GM20000 (cell line): Measurements from ENCODE around the gene APOBEC2.

ENCODE experiments used
- DNase-seq: peaks from one replicate; pipeline ENCODE4 v3.0.0; 2012; ENCODE audit warnings: low spot score
- TF ChIP-seq, protein P1 (sequence below): IDR thresholded peaks from 2 replicates; pipeline ENCODE4 v1.5.1; 2012; ENCODE audit warnings: mild to moderate bottlenecking, control low read depth; ENCODE audit errors: extremely low read depth, missing control alignments

Gene APOBEC2

GRCh38 chr6:41028561-41029412, 24.2 kb upstream of the APOBEC2 start:
- TF ChIP-seq, protein P1, sequence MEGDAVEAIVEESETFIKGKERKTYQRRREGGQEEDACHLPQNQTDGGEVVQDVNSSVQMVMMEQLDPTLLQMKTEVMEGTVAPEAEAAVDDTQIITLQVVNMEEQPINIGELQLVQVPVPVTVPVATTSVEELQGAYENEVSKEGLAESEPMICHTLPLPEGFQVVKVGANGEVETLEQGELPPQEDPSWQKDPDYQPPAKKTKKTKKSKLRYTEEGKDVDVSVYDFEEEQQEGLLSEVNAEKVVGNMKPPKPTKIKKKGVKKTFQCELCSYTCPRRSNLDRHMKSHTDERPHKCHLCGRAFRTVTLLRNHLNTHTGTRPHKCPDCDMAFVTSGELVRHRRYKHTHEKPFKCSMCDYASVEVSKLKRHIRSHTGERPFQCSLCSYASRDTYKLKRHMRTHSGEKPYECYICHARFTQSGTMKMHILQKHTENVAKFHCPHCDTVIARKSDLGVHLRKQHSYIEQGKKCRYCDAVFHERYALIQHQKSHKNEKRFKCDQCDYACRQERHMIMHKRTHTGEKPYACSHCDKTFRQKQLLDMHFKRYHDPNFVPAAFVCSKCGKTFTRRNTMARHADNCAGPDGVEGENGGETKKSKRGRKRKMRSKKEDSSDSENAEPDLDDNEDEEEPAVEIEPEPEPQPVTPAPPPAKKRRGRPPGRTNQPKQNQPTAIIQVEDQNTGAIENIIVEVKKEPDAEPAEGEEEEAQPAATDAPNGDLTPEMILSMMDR: no peak
- DNase-seq: peak; percentile 63

DNA sequence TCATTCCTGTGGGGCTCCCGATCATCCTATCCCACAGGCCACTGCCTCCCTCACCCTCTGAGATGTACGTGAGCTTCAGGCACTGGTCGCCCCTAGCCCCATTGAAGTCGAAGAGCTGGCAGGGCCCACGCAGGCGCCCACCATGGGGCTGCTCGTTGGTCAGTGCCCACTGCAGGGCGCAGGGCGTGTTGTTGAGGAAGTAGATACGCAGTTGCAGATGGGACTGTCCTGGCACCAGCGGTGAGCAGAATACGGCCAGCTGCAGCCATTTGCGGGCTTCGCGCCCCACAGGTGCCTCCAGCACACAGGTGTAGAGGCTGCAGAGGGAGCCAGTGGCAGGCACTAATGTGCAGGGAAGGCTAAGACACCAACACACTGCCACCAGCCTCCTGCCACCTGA, 20.2 kb upstream of the APOBEC2 start:
- TF ChIP-seq, protein P1: no peak
- DNase-seq: no peak

GRCh38 chr6:41033776-41034175, 19.2 kb upstream of the APOBEC2 start:
- TF ChIP-seq, protein P1: no peak

DNA sequence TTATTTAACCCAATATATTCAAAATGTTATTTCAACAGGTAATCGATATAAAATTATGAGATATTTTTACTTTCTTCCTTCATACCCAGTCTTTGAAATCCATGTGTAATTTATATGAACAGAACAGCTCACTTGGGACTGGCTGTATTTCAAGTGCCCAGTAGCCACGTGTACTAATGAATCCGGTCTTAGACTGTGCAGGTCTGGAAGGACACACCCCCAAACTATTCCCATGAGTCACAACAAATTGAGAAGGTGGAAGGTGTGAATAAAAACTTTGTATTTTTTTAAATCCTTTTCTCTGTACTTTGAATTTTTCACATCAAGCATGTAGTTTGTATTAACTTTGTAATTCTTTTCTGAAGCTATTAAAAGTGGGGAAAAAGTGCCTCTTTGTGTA, 16.8 kb upstream of the APOBEC2 start:
- TF ChIP-seq, protein P1: no peak
- DNase-seq: no peak

More at GRCh38 chr6:41033776-41034175, 19.2 kb upstream of the APOBEC2 start:
- no peak for DNase-seq

DNA sequence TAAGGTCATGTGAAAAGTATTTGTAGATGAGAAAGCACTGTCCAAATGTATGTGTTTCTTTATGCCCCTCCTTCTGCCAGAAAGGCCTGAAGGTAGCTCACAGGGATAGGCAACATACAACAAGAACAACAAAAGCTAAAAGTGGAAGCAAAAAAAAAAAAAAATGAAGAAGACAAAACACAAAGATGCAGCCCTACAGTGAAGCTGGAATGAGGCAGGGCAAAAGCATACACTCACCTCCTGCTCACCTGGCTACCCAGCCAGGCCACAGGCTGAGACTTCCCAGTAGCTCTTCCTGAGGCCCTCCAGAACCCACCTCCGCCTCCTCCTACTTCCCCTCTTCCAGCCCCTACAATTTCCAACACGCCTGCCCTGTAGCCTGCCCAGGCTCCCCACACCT, 16.4 kb upstream of the APOBEC2 start:
- no peak for DNase-seq
- TF ChIP-seq, protein P1: no peak

DNA sequence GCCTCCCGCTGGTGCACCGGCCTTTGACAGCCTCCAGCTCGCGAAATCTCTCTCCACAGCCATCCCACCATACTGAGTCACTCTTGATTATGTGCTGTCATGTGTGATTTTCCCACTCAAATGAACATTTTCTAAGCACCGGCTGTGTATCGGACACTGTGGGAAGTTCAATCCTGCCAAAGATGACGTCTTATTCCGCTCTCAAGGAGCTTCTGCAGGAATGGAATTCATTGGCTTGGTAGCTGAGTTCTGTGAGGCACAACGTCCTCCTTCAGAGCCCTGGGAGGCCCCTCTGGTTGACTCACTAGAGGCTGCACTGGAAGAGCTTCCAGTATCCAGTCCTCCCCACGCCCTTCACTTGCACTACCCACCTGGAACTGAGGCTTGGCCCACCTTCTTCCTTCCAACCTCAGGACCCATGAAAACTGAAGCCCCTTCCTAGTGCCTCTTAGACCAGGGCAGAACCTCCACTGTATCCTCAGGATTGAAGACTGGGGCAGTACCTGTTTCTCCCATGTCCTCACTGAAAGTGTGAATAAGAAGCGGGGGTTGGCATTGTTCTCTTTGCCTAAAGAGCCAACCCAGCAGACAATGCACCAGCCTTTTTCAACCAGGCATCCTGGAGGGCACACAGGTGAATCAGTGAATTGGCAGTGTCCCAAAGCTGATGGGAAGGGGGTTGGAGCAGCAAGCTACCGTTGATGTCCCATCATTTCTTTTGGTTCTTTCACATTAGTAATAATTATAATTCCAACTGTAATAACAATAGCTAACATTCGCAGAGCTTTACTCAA, 15.7 kb upstream of the APOBEC2 start:
- no peak for DNase-seq
- TF ChIP-seq, protein P1: no peak

DNA sequence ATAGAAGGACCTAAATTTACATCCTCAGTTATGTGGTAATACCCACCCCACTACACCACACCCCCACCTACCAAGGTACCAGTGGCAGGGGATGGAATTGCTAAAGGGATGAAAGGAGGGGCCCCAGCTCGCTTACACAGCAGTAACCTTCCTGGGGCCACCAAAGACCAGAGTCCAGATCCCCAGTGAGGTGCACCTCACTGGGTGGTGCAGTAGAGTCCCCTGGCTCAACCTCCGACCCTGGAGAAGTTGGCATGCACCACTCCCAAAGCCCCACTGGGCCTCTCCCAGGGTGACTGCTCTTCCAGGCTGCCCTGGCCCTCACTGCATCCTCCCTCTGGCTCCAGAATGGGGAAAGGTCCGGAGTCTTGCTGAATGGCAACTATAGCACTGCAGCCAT, 14.8 kb upstream of the APOBEC2 start:
- no peak for DNase-seq
- TF ChIP-seq, protein P1: no peak
